A549 treated with AZD9567 at 1 μM for 4 hours (cell line): ENCODE results near the gene THAP2. TPM values are rescaled to one million over a fixed set of nuclear protein-coding genes. Genes with fewer than 3 reads are reported as not detected.

Source experiments
- total RNA-seq: library from RNA; stranded (reverse); fragments of 200-300 nt; extraction: Qiagen RNA extraction; gene quantifications from 5 replicates; pipeline ENCODE4 v1.2.3, GENCODE V29; 2022; ENCODE audit not compliant: insufficient read depth

The THAP2 gene
- 3.8 to 7.6 TPM (median 4.7 TPM) in 5 replicates for total RNA-seq

GRCh38 chr12:71663561-71664410, at the start of gene THAP2, which contains the start of gene ZFC3H1:
THAP2 (plus strand) TSS chr12:71664301; CDS start chr12:71664510, 209 bp downstream.
ZFC3H1 (minus strand) TSS chr12:71663848; CDS start chr12:71663610, 238 bp downstream.

GRCh38 chr12:71685914-71686657, 22.0 kb downstream of the THAP2 start, which contains the start of gene TMEM19:
TMEM19 (plus strand) TSS chr12:71686082; CDS start chr12:71686681, 599 bp downstream.

Other genes with a start within 250 kb of the THAP2 start
- gene LGR5, start 224.5 kb upstream of the THAP2 start, total RNA-seq, result 0.02 TPM in 1 of 5 replicates, not detected in the others
- 14.3 to 16.9 TPM (median 16.2 TPM) in 5 replicates for gene ZFC3H1, start 453 bp upstream of the THAP2 start, total RNA-seq
- gene TMEM19, start 21.8 kb downstream of the THAP2 start, total RNA-seq, result 29.0 to 33.1 TPM (median 31.9 TPM) in 5 replicates
- gene RAB21, start 90.6 kb downstream of the THAP2 start, total RNA-seq, result 39.0 to 79.2 TPM (median 43.5 TPM) in 5 replicates
- gene TBC1D15, start 175.5 kb downstream of the THAP2 start, total RNA-seq, result 21.3 to 31.8 TPM (median 21.5 TPM) in 5 replicates